K562 (cell line): Measurements from ENCODE around the gene TXNRD2. TPM values are rescaled to one million over a fixed set of nuclear protein-coding genes. Genes with fewer than 3 reads are reported as not detected.
A peak's percentile ranks its signal among the peaks of the same experiment; 100 is the strongest.

Experiments
- FOXJ3 ChIP-seq: sonication (generic); formaldehyde crosslinking; IDR thresholded peaks from 2 replicates; pipeline ENCODE4 v1.4.0; 2020; ENCODE audit warnings: mild to moderate bottlenecking, missing genetic modification reagents
- KDM4B ChIP-seq, 2 experiments: fragments of 450-650 bp in 1 of 2; sonication (generic) in 1 of 2; IDR thresholded peaks; 2 replicates each; pipeline ENCODE4 v1.6.1; 2016 to 2017; ENCODE audit warnings: borderline replicate concordance in 2 of 2, antibody characterized with exemption in 1 of 2, low read depth in 1 of 2, mild to moderate bottlenecking in 1 of 2
- L3MBTL2 ChIP-seq: fragments of 450-650 bp; IDR thresholded peaks from 2 replicates; pipeline ENCODE4 v1.6.1; 2016; ENCODE audit warnings: mild to moderate bottlenecking, moderate library complexity
- MAZ ChIP-seq, 2 experiments: fragments of 450-650 bp in 1 of 2; sonication (generic) in 1 of 2; formaldehyde crosslinking; IDR thresholded peaks in 1 of 2; conservative IDR thresholded peaks in 1 of 2; 2 replicates each; pipeline versions ENCODE4 v1.4.0 to v1.5.0; 2020; ENCODE audit warnings: mild to moderate bottlenecking in 1 of 2, missing genetic modification reagents in 1 of 2
- MYNN ChIP-seq, 2 experiments: sonication (generic); formaldehyde crosslinking in 1 of 2; IDR thresholded peaks; 2 replicates each; pipeline versions ENCODE4 v1.5.0 to v1.6.1; 2016 to 2020; ENCODE audit warnings: antibody characterized with exemption in 1 of 2, missing genetic modification reagents in 1 of 2
- NCOR1 ChIP-seq: fragments of 450-650 bp; IDR thresholded peaks from 2 replicates; pipeline ENCODE4 v1.6.1; 2016; ENCODE audit warnings: mild to moderate bottlenecking, moderate library complexity
- NFRKB ChIP-seq: fragments of 450-650 bp; IDR thresholded peaks from 2 replicates; pipeline ENCODE4 v1.6.1; 2016; ENCODE audit warnings: low read depth
- SETDB1 ChIP-seq: IDR thresholded peaks from one replicate; pipeline ENCODE4 v1.6.1; 2012; ENCODE audit warnings: low read length, control low read depth, inconsistent platforms
- XRCC3 ChIP-seq: fragments of 450-650 bp; IDR thresholded peaks from 2 replicates; pipeline ENCODE4 v1.6.1; 2017; ENCODE audit warnings: mild to moderate bottlenecking, moderate library complexity
- ZNF449 ChIP-seq: fragments of 250-450 bp; sonication (Bioruptor Pico); IDR thresholded peaks from 2 replicates; pipeline ENCODE4 v1.8.0; 2022; ENCODE audit warnings: moderate library complexity, mild to moderate bottlenecking, inconsistent platforms
- ZNF668 ChIP-seq: fragments of 250-450 bp; sonication (Bioruptor Pico); IDR thresholded peaks from 2 replicates; pipeline ENCODE4 v1.8.0; 2022; ENCODE audit warnings: mild to moderate bottlenecking, inconsistent platforms
- ZNF830 ChIP-seq: fragments of 250-450 bp; sonication (Bioruptor Pico); IDR thresholded peaks from 2 replicates; pipeline ENCODE4 v1.5.0; 2021; ENCODE audit warnings: mild to moderate bottlenecking
- polyA plus RNA-seq, 8 experiments: library from polyadenylated mRNA; depleted of rRNA in 4 of 8; stranded (reverse) in 5 of 8; unstranded in 3 of 8; fragments of >200 nt; fragmentation: Nextera tagmentation in 2 of 8; fragmentation: Illumina TruSeq in 1 of 8; extraction: Ambion mirVana in 2 of 8; extraction: Trizol in 1 of 8; gene quantifications; 2 replicates each; pipeline versions ENCODE4 v1.2.1 to v1.2.3, GENCODE V29; 2011 to 2014; ENCODE audit warnings: inconsistent platforms in 1 of 8, missing spikeins in 1 of 8
- total RNA-seq, 7 experiments: library from RNA; depleted of rRNA in 6 of 7; stranded (reverse); fragments of >200 nt in 6 of 7; fragmentation: Illumina TruSeq in 2 of 7; extraction: Trizol in 2 of 7; gene quantifications; 2 replicates each; pipeline versions ENCODE4 v1.2.1 to v1.2.3, GENCODE V29; 2011 to 2021; ENCODE audit warnings: low replicate concordance in 1 of 7
- TF ChIP-seq, protein P1 (sequence below): sonication (generic); formaldehyde crosslinking; IDR thresholded peaks from 2 replicates; pipeline ENCODE4 v1.8.1; 2023; ENCODE audit warnings: mild to moderate bottlenecking, missing genetic modification reagents
- TF ChIP-seq, protein P2 (sequence below): fragments of 250-450 bp; sonication (Bioruptor Pico); IDR thresholded peaks from 2 replicates; pipeline ENCODE4 v1.5.0; 2021
- TF ChIP-seq, protein P3 (sequence below): sonication (generic); formaldehyde crosslinking; IDR thresholded peaks from 2 replicates; pipeline ENCODE4 v1.8.0; 2022; ENCODE audit warnings: mild to moderate bottlenecking, missing genetic modification reagents
- TF ChIP-seq, protein P4 (sequence below): fragments of 450-650 bp; IDR thresholded peaks from one replicate; pipeline ENCODE4 v1.6.1; 2018; ENCODE audit warnings: mild to moderate bottlenecking, moderate library complexity; ENCODE audit not compliant: partially characterized antibody
- TF ChIP-seq, protein P5 (sequence below), 2 experiments: IDR thresholded peaks; 2 replicates each; pipeline ENCODE4 v1.6.1; 2012; ENCODE audit warnings: improper control_type of control experiment in 2 of 2, low read depth in 2 of 2, low read length in 2 of 2, borderline replicate concordance in 1 of 2

Gene TXNRD2
- total and polyA plus RNA-seq, 9 of the 15 experiments (the other 6 are each of a cell fraction or from before 2014, with no cell fraction given) = 3.3 to 80.2 (median 49.4) TPM

DNA sequence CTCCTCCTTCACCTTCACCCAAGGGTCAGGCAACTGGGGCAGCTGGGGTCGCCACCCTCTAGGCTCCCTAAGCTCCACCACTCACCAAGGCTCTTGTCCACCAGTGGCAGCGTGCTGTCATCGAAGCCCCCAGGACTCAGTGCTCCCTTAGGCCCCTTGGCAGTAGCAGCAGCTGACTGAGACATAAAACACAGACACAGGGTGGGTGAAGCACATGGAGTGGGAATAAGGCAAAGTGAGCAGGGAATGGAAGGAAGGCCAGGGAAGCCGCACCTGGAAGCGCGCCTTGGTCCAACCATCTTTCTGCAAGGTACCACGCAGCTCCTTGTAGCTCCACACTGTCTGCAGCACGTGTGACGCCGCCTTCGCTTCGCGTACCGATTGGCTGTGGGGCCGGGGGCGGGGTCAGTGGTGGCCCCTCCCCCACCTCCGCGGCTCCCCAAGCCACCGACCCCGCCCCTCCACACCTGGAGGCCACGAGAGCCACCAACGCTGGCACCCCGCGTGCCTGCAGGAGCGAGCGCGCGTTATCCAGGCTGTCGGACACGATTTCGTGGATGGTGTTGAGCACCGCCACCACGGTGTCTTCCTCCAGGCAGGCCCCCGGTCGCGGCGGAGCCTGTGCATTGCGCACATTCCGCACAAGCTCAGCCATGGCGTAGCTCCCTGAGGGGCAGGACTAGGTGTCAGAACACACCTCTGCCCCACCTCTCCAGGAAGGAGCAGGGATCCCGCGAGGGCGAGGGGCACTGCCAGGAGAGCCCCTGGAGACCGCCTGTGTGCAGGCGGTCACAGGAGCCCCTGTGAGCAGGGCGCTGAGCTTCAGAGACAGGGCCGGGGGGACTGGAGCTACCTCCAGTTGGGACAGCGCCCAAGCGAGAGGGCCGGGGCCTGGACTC, 31.3 kb upstream of the TXNRD2 start (continued):
- no peak for TF ChIP-seq SETDB1
- TF ChIP-seq, protein P1, sequence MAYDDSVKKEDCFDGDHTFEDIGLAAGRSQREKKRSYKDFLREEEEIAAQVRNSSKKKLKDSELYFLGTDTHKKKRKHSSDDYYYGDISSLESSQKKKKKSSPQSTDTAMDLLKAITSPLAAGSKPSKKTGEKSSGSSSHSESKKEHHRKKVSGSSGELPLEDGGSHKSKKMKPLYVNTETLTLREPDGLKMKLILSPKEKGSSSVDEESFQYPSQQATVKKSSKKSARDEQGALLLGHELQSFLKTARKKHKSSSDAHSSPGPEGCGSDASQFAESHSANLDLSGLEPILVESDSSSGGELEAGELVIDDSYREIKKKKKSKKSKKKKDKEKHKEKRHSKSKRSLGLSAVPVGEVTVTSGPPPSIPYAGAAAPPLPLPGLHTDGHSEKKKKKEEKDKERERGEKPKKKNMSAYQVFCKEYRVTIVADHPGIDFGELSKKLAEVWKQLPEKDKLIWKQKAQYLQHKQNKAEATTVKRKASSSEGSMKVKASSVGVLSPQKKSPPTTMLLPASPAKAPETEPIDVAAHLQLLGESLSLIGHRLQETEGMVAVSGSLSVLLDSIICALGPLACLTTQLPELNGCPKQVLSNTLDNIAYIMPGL (CRISPR knock-in tag) = peak; percentile 35; the same call in 1 of the 2 replicates
- no peak for TF ChIP-seq ZNF830 (CRISPR knock-in tag)
- TF ChIP-seq FOXJ3 (CRISPR knock-in tag) = no peak
- TF ChIP-seq, protein P2, sequence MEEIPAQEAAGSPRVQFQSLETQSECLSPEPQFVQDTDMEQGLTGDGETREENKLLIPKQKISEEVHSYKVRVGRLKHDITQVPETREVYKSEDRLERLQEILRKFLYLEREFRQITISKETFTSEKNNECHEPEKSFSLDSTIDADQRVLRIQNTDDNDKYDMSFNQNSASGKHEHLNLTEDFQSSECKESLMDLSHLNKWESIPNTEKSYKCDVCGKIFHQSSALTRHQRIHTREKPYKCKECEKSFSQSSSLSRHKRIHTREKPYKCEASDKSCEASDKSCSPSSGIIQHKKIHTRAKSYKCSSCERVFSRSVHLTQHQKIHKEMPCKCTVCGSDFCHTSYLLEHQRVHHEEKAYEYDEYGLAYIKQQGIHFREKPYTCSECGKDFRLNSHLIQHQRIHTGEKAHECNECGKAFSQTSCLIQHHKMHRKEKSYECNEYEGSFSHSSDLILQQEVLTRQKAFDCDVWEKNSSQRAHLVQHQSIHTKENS = no peak
- TF ChIP-seq NFRKB = no peak
- TF ChIP-seq, protein P3, sequence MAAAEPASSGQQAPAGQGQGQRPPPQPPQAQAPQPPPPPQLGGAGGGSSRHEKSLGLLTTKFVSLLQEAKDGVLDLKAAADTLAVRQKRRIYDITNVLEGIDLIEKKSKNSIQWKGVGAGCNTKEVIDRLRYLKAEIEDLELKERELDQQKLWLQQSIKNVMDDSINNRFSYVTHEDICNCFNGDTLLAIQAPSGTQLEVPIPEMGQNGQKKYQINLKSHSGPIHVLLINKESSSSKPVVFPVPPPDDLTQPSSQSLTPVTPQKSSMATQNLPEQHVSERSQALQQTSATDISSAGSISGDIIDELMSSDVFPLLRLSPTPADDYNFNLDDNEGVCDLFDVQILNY = no peak
- TF ChIP-seq MYNN (IDR thresholded peaks at IDR 0.05) = 0 out of 2 replicates have a peak, but pooled peaks have one; percentile 6
- no peak for TF ChIP-seq MYNN (CRISPR knock-in tag; IDR thresholded peaks at IDR 0.05)
- TF ChIP-seq L3MBTL2 = 0 out of 2 replicates have a peak, but pooled peaks have one; percentile 11
- TF ChIP-seq, protein P4, sequence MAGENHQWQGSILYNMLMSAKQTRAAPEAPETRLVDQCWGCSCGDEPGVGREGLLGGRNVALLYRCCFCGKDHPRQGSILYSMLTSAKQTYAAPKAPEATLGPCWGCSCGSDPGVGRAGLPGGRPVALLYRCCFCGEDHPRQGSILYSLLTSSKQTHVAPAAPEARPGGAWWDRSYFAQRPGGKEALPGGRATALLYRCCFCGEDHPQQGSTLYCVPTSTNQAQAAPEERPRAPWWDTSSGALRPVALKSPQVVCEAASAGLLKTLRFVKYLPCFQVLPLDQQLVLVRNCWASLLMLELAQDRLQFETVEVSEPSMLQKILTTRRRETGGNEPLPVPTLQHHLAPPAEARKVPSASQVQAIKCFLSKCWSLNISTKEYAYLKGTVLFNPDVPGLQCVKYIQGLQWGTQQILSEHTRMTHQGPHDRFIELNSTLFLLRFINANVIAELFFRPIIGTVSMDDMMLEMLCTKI = no peak
- TF ChIP-seq, protein P5, sequence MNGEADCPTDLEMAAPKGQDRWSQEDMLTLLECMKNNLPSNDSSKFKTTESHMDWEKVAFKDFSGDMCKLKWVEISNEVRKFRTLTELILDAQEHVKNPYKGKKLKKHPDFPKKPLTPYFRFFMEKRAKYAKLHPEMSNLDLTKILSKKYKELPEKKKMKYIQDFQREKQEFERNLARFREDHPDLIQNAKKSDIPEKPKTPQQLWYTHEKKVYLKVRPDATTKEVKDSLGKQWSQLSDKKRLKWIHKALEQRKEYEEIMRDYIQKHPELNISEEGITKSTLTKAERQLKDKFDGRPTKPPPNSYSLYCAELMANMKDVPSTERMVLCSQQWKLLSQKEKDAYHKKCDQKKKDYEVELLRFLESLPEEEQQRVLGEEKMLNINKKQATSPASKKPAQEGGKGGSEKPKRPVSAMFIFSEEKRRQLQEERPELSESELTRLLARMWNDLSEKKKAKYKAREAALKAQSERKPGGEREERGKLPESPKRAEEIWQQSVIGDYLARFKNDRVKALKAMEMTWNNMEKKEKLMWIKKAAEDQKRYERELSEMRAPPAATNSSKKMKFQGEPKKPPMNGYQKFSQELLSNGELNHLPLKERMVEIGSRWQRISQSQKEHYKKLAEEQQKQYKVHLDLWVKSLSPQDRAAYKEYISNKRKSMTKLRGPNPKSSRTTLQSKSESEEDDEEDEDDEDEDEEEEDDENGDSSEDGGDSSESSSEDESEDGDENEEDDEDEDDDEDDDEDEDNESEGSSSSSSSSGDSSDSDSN (IDR thresholded peaks at IDR 0.05; ENCODE audit: borderline replicate concordance in 1 of 2, low read depth in 2 of 2, low read length in 2 of 2) = no peak
- no peak for TF ChIP-seq NCOR1
- no peak for TF ChIP-seq ZNF449
- no peak for TF ChIP-seq ZNF668 (CRISPR knock-in tag)
- TF ChIP-seq MAZ (CRISPR knock-in tag; conservative IDR thresholded peaks at IDR 0.05 in 1 of 2, IDR thresholded peaks at IDR 0.05 in 1 of 2) = no peak
- TF ChIP-seq XRCC3 = no peak
- 0 out of 4 replicates have a peak, but pooled peaks of 1 of the 2 experiments have one; percentile 55 for TF ChIP-seq KDM4B (IDR thresholded peaks at IDR 0.05; ENCODE audit: borderline replicate concordance in 2 of 2, low read depth in 1 of 2)
